Nephron progenitor cell (in vitro differentiated cells): ENCODE measurements around the gene SGMS1.

ENCODE experiments used
- DNase-seq: peaks from one replicate; pipeline ENCODE4 v3.0.0; 2021
- H3K27ac Mint-ChIP-seq: 2 replicates; pipeline ENCODE4 v1.8.0; 2021; ENCODE audit warnings: mild to moderate bottlenecking, moderate library complexity, mixed read lengths
- H3K27me3 Mint-ChIP-seq: 2 replicates; pipeline ENCODE4 v1.8.0; 2021; ENCODE audit warnings: mild to moderate bottlenecking, low read depth, mixed read lengths; ENCODE audit not compliant: poor library complexity
- H3K36me3 Mint-ChIP-seq: 2 replicates; pipeline ENCODE4 v1.8.0; 2021; ENCODE audit warnings: low read depth, mixed read lengths
- H3K4me1 Mint-ChIP-seq: 2 replicates; pipeline ENCODE4 v1.8.0; 2021; ENCODE audit warnings: mixed read lengths
- H3K4me3 Mint-ChIP-seq: 2 replicates; pipeline ENCODE4 v1.8.0; 2021; ENCODE audit warnings: mild to moderate bottlenecking, moderate library complexity, mixed read lengths
- H3K9me3 Mint-ChIP-seq: 2 replicates; pipeline ENCODE4 v1.8.0; 2021; ENCODE audit warnings: mild to moderate bottlenecking, moderate library complexity, mixed read lengths
- TF ChIP-seq, protein P1 (sequence below): fragments of 200-600 bp; sonication (generic); IDR thresholded peaks from 2 replicates; pipeline ENCODE4 v1.5.0; 2021; ENCODE audit warnings: antibody characterized with exemption

Gene SGMS1

DNA sequence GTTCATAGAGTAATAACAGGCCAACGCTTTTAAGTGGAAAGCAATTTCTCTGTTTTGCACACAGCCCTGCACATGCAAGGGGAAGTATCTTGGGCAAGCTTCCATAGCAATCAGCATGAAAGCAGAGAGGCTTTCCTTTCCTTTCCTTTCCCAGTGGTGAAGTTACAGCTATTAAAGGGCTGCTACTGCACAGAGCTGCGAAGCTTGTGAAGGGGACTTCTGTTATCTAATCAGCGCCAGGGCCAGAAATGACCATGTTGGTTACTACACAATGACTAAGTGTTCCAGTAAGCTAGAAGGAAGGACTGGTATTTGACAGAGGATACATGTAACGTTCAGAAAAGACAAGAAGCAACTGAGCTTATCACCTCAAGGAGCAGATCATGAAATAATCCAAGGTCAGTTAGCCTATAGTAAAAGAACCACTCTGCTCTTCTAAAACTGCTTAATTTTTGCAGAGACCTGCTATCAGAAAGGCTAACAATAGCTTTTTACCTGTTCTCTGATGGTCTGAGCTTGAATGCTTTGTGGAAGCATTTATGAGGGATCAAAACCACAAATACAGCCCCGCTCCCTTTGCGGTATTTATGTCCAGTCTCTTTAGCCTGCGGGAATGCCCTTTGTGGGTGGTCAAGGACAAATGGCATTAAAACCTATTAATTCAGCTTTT lies 45.9 kb downstream of the SGMS1 start:
- TF ChIP-seq, protein P1, sequence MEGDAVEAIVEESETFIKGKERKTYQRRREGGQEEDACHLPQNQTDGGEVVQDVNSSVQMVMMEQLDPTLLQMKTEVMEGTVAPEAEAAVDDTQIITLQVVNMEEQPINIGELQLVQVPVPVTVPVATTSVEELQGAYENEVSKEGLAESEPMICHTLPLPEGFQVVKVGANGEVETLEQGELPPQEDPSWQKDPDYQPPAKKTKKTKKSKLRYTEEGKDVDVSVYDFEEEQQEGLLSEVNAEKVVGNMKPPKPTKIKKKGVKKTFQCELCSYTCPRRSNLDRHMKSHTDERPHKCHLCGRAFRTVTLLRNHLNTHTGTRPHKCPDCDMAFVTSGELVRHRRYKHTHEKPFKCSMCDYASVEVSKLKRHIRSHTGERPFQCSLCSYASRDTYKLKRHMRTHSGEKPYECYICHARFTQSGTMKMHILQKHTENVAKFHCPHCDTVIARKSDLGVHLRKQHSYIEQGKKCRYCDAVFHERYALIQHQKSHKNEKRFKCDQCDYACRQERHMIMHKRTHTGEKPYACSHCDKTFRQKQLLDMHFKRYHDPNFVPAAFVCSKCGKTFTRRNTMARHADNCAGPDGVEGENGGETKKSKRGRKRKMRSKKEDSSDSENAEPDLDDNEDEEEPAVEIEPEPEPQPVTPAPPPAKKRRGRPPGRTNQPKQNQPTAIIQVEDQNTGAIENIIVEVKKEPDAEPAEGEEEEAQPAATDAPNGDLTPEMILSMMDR: no peak
- peak overlapping the region; percentile 14 for H3K27ac Mint-ChIP-seq
- DNase-seq: no peak
- peaks cover 10% of the 10 kb centered on the region for H3K4me1 Mint-ChIP-seq
- H3K4me3 Mint-ChIP-seq: no peak overlapping the region
- H3K36me3 Mint-ChIP-seq: no peaks in the 10 kb centered on the region
- H3K27me3 Mint-ChIP-seq: no peaks in the 10 kb centered on the region
- H3K9me3 Mint-ChIP-seq: no peaks in the 10 kb centered on the region

DNA sequence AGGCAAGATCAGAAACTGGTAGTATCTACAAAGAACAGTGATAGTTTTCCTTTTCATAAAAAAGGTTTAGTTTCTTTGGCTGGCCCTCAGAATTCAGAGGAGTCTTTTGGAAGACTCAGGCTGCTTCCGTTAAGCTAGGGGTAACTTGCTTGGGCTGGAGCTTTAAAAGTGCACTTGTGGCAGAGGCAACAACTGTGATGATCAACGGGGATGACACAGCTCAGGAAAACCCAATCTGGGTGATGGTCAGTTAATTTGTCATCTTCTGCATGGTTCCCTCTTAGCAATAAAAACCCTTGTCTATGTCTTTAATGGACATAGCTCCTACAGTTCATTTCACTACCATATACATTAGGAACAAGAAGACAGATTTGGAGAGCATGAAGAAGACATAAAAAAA lies 46.7 kb downstream of the SGMS1 start:
- no peaks in the 10 kb centered on the region for H3K9me3 Mint-ChIP-seq
- no peak overlapping the region for H3K4me3 Mint-ChIP-seq
- DNase-seq: no peak
- H3K27ac Mint-ChIP-seq: no peak overlapping the region
- H3K27me3 Mint-ChIP-seq: no peaks in the 10 kb centered on the region
- no peaks in the 10 kb centered on the region for H3K36me3 Mint-ChIP-seq
- H3K4me1 Mint-ChIP-seq: peaks cover 10% of the 10 kb centered on the region
- TF ChIP-seq, protein P1: no peak

DNA sequence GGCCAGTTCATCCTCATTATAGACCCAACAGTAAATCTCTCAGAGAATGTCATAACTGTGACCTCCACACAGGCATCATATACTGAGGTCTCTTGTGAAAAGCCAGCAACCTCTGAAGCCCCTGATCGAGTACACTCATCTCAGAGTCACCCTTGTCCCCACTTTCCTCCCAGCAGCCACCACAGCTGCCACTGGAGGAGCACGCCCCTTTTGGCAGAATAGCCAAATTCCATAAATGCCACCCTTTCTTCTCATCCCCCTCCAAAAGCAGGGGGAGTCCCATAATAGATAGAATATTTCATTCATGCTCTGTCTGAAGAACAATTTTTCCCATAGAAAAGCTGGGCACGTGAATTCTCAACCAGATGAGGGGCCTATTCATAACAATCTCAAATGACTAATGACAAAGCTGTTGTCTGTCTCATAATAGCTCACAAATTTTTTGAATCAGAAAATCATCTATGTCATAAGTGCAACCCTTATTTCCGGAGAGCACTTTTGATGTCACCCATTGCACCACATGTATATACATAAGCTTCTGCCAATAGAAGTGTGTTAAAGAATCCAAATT lies 47.4 kb downstream of the SGMS1 start:
- Mint-ChIP-seq H3K36me3 (no peaks in the 10 kb centered on the region), H3K9me3 (no peaks in the 10 kb centered on the region), H3K27me3 (no peaks in the 10 kb centered on the region), H3K4me1 (peaks cover 10% of the 10 kb centered on the region), H3K27ac (no peak overlapping the region), H3K4me3 (no peak overlapping the region)
- TF ChIP-seq, protein P1: no peak
- no peak for DNase-seq

DNA sequence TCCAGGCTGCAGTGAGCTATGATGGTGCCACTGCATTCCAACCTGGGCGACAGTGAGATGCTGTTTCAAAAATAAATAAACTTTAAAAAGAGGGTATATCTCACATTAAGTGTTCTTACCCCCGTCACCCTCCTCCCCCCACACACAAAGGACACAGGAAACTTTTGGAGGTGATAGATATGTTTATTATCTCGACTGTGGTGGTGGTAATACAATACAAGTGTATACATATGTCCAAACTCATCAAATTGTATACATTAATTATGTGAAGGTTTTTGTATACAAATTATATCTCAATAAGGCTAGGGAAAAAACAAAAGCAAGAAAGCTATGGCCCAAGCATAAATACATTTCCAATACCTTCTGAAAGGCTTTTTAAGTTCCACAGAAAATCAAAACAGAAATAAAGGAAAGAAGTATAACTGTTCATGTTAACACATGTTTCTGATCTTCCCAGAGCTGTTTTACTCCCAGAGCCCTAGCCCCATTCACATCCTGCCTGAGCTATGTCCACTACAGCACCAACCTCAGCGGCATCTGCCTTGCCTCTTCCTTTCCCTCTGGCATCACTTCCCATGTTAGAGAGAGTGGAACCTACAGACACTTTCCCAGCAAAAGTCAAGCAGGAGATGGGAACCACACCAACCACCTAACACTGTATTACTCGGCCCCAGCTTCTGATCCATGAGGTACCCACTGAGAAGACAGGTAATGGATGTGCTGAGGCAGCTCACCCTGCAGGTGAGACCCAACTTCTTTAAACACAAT lies 48.1 kb downstream of the SGMS1 start:
- Mint-ChIP-seq H3K36me3 (no peaks in the 10 kb centered on the region), H3K27me3 (no peaks in the 10 kb centered on the region), H3K9me3 (no peaks in the 10 kb centered on the region), H3K4me3 (no peak overlapping the region), H3K27ac (no peak overlapping the region), H3K4me1 (peaks cover 9% of the 10 kb centered on the region)
- no peak for DNase-seq
- TF ChIP-seq, protein P1: no peak

DNA sequence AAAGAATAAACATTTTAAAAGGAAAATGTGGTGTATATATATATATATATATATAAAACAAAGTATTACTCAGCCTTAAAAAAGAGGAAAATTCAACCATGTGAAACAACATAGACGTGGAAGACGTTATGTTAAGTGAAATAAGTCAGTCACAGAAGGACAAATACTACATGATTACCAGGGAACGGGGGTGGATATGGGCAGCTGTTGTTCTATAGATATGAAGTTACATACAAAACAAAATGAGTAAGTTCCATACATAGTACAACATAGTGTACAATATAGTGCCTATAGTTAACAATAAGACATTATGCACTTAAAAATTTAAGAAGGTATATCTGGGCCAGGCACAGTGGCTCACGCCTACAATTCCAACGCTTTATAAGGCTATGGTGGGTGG lies 48.8 kb downstream of the SGMS1 start:
- no peak for DNase-seq
- H3K4me3 Mint-ChIP-seq: no peak overlapping the region
- no peaks in the 10 kb centered on the region for H3K27me3 Mint-ChIP-seq
- no peak overlapping the region for H3K27ac Mint-ChIP-seq
- TF ChIP-seq, protein P1: no peak
- H3K9me3 Mint-ChIP-seq: no peaks in the 10 kb centered on the region
- peaks cover 5% of the 10 kb centered on the region for H3K4me1 Mint-ChIP-seq
- H3K36me3 Mint-ChIP-seq: no peaks in the 10 kb centered on the region
